Pulmonary artery endothelial cell (primary cell): ENCODE measurements around the gene RP2. TPM values are rescaled to one million over a fixed set of nuclear protein-coding genes. Genes with fewer than 3 reads are reported as not detected.

ENCODE experiments used
- DNase-seq: peaks from one replicate; pipeline ENCODE4 v3.0.0-alpha.2; 2011; ENCODE audit warnings: low read depth, low spot score
- total RNA-seq: library from RNA; depleted of rRNA; stranded (reverse); fragments of >200 nt; gene quantifications from 2 replicates; pipeline ENCODE4 v1.2.3, GENCODE V29; 2014

The RP2 gene
- total RNA-seq, 1 donor from 2014 or later, result 28.8 TPM

DNA sequence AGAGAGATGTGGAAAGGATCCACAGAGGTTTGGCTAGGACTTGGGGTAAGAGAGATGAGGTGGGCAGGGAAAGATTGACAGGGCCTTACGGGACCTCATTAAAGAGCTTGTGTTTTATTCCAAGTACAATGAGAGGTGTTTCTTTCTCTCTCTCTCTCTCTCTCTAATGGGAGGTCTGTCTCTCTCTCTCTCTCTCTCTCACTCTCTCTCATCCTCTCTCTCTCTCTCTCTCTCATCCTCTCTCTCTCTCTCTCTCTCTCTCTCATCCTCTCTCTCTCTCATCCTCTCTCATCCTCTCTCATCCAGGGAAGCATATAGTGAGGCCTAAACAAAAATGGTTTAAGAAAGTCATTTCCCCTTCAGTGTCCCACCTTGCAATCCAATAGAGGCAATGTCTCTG, 80.8 kb downstream of the RP2 start:
- no peak for DNase-seq

DNA sequence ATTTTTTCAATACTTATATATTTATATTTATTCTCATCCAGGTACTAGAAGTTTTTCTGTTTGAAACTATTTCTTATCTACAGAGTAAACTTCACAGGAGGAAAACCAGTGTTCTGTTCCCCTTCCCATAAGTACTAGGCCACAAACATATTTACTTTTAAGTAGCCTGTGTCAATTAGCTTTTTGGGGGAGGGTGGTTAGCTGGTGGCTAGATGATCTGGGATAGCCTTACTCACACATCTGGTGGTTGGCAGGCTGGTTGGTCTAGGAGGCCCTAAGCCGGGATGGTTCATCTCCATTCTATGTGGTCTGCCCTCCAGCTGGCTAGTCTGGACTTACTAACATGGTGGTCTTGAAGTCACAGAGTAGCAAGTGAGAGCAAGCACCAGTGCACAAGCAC, 81.6 kb downstream of the RP2 start:
- DNase-seq, result no peak

GRCh38 chrX:46920235-46920634, 83.4 kb downstream of the RP2 start:
- no peak for DNase-seq

GRCh38 chrX:46922611-46923010, 85.8 kb downstream of the RP2 start:
- no peak for DNase-seq

- no peak for DNase-seq
Observed at GRCh38 chrX:46927718-46928117, 90.9 kb downstream of the RP2 start.

DNA sequence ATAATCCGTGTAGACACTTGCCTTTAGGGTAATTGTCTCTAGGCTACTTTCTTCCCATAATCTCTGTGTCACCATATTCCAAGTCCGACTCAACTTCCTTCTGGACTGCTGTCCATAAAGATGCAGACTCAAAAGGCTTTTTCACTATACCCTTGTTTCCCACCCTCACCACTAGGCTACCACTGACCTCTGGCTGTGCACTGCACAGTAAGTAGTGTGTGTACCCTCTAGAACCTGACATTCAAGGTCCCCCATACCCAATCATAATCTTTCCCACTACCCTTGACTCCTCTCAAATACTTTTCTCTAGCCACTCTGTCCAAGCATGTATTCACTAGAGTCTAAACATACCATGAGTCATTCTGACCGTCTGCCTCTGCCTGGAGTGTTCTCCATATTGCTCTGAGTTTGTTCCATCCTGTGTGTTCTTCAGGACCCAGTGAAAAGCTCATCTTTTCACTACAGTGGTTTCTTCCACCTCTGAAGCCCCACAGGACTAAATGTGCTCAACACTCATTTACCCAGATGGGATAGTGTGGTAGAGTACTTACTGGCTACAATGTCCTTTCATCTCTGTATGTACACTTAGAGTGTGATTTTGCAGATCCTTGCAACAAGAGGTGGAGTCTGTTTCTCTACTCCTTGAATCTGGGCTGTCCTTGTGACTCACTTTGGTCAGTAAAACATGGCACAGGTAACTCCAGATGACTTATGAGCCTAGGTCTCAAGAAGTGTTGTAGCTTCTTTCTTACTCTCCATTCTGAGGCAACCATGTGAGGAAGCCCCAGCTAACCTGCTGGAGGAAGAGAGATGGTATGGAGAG, 92.8 kb downstream of the RP2 start:
- no peak for DNase-seq

Other genes starting within 250 kb of the RP2 start
- 35.6 and 40.6 TPM in 2 replicates for gene SLC9A7, start 77.9 kb upstream of the RP2 start, total RNA-seq
- gene JADE3, start 75.4 kb downstream of the RP2 start, total RNA-seq, result 13.4 and 15.9 TPM in 2 replicates
- gene RGN, start 241.4 kb downstream of the RP2 start, total RNA-seq, result 0.56 and 1.3 TPM in 2 replicates